Thyroid gland (tissue), 4 donors: Measurements from ENCODE around the gene ZGRF1.

Experiments
- CTCF ChIP-seq, 6 experiments: fragments of 200-600 bp in 3 of 6; fragments of 450-650 bp in 3 of 6; sonication (generic) in 3 of 6; IDR thresholded peaks; one replicate each; pipeline ENCODE4 v1.5.1; 2016 to 2019; ENCODE audit warnings: antibody characterized with exemption in 6 of 6, mild to moderate bottlenecking in 2 of 6, inconsistent platforms in 1 of 6, moderate library complexity in 1 of 6
- POLR2A ChIP-seq, 2 donors: fragments of 450-650 bp; IDR thresholded peaks; one replicate each; pipeline ENCODE4 v1.6.1; 2017; ENCODE audit warnings: antibody characterized with exemption in 2 of 2, mild to moderate bottlenecking in 2 of 2, moderate library complexity in 1 of 2

- TF ChIP-seq CTCF (IDR thresholded peaks at IDR 0.05) (no peak), POLR2A (IDR thresholded peaks at IDR 0.05) (no peak)
These were observed 71.9 kb downstream of the ZGRF1 start for GRCh38 chr4:112564706-112565270.
